A549 (cell line): ENCODE results near the gene UFD1. TPM values are rescaled to one million over a fixed set of nuclear protein-coding genes. Genes with fewer than 3 reads are reported as not detected.

Experiments
- ATAC-seq, 2 experiments: fragments of 200-7000 bp in 1 of 2; fragments of >200 bp in 1 of 2; cut with Nextera tagmentation in 1 of 2; cut with Tn5 transposase in 1 of 2; 3 replicates each; pipeline versions ENCODE4 v1.8.0 to v1.9.1; 2018 to 2020; ENCODE audit warnings: mild to moderate bottlenecking in 1 of 2, moderate library complexity in 1 of 2
- CTCF ChIA-PET: fragments of 300-600 bp; sonication (Branson Sonifier 250); formaldehyde crosslinking; extraction: SDS; loops from one replicate; lab custom pipeline; 2021; ENCODE audit warnings: antibody characterized with exemption, inconsistent platforms; lab: Yijun Ruan, JAX
- POLR2A ChIA-PET: fragments of 350-600 bp; formaldehyde crosslinking; extraction: SDS; loops from one replicate; lab custom pipeline; 2021; ENCODE audit warnings: antibody characterized with exemption, inconsistent platforms; lab: Yijun Ruan, JAX
- DNase-seq, 2 experiments: peaks; one replicate each; pipeline versions ENCODE4 v3.0.0 to v3.0.0-alpha.2; 2011 to 2016; ENCODE audit warnings: low read depth in 1 of 2, low spot score in 1 of 2
- FAIRE-seq: peaks from 2 replicates; lab custom pipeline; 2011; peaks lifted over from hg19 to GRCh38; lab: Jason Lieb, UNC
- H3K27ac ChIP-seq, 2 experiments: fragments of >200 bp; sonication (Bioruptor Twin); formaldehyde crosslinking; 3 replicates each; pipeline ENCODE4 v1.5.1; 2016 to 2017
- H3K4me1 ChIP-seq: fragments of >200 bp; sonication (Bioruptor Twin); formaldehyde crosslinking; 3 replicates; pipeline ENCODE4 v1.6.1; 2016
- H3K4me2 ChIP-seq: fragments of >200 bp; sonication (Bioruptor Twin); formaldehyde crosslinking; 3 replicates; pipeline ENCODE4 v1.6.1; 2016
- H3K4me3 ChIP-seq: fragments of >200 bp; sonication (Bioruptor Twin); formaldehyde crosslinking; 3 replicates; pipeline ENCODE4 v1.5.1; 2016
- H3K9me3 ChIP-seq: fragments of >200 bp; sonication (Bioruptor Twin); formaldehyde crosslinking; 3 replicates; pipeline ENCODE4 v1.6.1; 2016
- BCL3 ChIP-seq: fragments of >200 bp; sonication (Bioruptor Twin); formaldehyde crosslinking; IDR thresholded peaks from 3 replicates; pipeline ENCODE4 v1.6.1; 2016
- BHLHE40 ChIP-seq: IDR thresholded peaks from 2 replicates; pipeline ENCODE4 v1.6.1; 2012; ENCODE audit warnings: low read depth, low read length, inconsistent platforms
- CHD4 ChIP-seq: fragments of 200-600 bp; sonication (generic); IDR thresholded peaks from 2 replicates; pipeline ENCODE4 v1.6.1; 2016; ENCODE audit warnings: antibody characterized with exemption, mild to moderate bottlenecking, borderline replicate concordance
- EHF ChIP-seq: fragments of 250-450 bp; sonication (Bioruptor Pico); IDR thresholded peaks from 2 replicates; pipeline ENCODE4 v1.5.0; 2020; ENCODE audit warnings: mild to moderate bottlenecking
- ELK1 ChIP-seq: fragments of 150-350 bp; IDR thresholded peaks from 2 replicates; pipeline ENCODE4 v1.6.1; 2014; ENCODE audit warnings: low read depth, mild to moderate bottlenecking, low read length
- EP300 ChIP-seq, 2 experiments: fragments of >200 bp; sonication (Bioruptor Twin); formaldehyde crosslinking; IDR thresholded peaks; 2 replicates in 1 of 2; 3 replicates in 1 of 2; pipeline ENCODE4 v1.6.1; 2016 to 2017
- ESRRA ChIP-seq: fragments of 150-350 bp; IDR thresholded peaks from 2 replicates; pipeline ENCODE4 v1.6.1; 2014; ENCODE audit warnings: mild to moderate bottlenecking, low read length, borderline replicate concordance
- FOXS1 ChIP-seq: fragments of 250-450 bp; sonication (Bioruptor Pico); IDR thresholded peaks from 2 replicates; pipeline ENCODE4 v1.5.0; 2020; ENCODE audit warnings: mild to moderate bottlenecking, moderate library complexity
- HES2 ChIP-seq: fragments of >200 bp; sonication (Bioruptor Twin); formaldehyde crosslinking; IDR thresholded peaks from 2 replicates; pipeline ENCODE4 v1.6.1; 2016
- HEYL ChIP-seq: fragments of 250-450 bp; sonication (Bioruptor Pico); IDR thresholded peaks from 2 replicates; pipeline ENCODE4 v1.8.0; 2021; ENCODE audit warnings: mild to moderate bottlenecking, moderate library complexity
- HMGXB4 ChIP-seq: fragments of 250-450 bp; sonication (Bioruptor Pico); IDR thresholded peaks from 2 replicates; pipeline ENCODE4 v1.5.0; 2021; ENCODE audit warnings: mild to moderate bottlenecking, moderate library complexity, borderline replicate concordance
- JUN ChIP-seq, 2 experiments: fragments of >200 bp; sonication (Bioruptor Twin); formaldehyde crosslinking; IDR thresholded peaks; 2 replicates in 1 of 2; 3 replicates in 1 of 2; pipeline ENCODE4 v1.6.1; 2016 to 2017
- JUNB ChIP-seq: fragments of >200 bp; sonication (Bioruptor Twin); formaldehyde crosslinking; IDR thresholded peaks from 2 replicates; pipeline ENCODE4 v1.6.1; 2016
- KDM1A ChIP-seq: fragments of 200-600 bp; sonication (generic); IDR thresholded peaks from 2 replicates; pipeline ENCODE4 v1.6.1; 2016; ENCODE audit warnings: low read depth, mild to moderate bottlenecking
- MAZ ChIP-seq: fragments of 150-350 bp; IDR thresholded peaks from 2 replicates; pipeline ENCODE4 v1.6.1; 2014; ENCODE audit warnings: antibody characterized with exemption, low read depth, low read length, borderline replicate concordance
- MYC ChIP-seq: IDR thresholded peaks from 2 replicates; pipeline ENCODE4 v1.6.1; 2012; ENCODE audit warnings: mild to moderate bottlenecking, inconsistent platforms, low read length, improper control_type of control experiment, borderline replicate concordance
- PHF8 ChIP-seq: fragments of 200-600 bp; sonication (generic); IDR thresholded peaks from 2 replicates; pipeline ENCODE4 v1.6.1; 2016; ENCODE audit warnings: low read depth, mild to moderate bottlenecking, antibody characterized with exemption, moderate library complexity, borderline replicate concordance
- RAD21 ChIP-seq, 2 experiments: fragments of >200 bp in 1 of 2; sonication (Bioruptor Twin) in 1 of 2; formaldehyde crosslinking in 1 of 2; IDR thresholded peaks in 1 of 2; conservative IDR thresholded peaks in 1 of 2; 2 replicates in 1 of 2; 3 replicates in 1 of 2; pipeline ENCODE4 v1.6.1; 2012 to 2018; ENCODE audit warnings: inconsistent platforms in 1 of 2
- RCOR1 ChIP-seq: fragments of 150-350 bp; IDR thresholded peaks from 2 replicates; pipeline ENCODE4 v1.6.1; 2014; ENCODE audit warnings: antibody characterized with exemption, low read length, low read depth
- REST ChIP-seq: fragments of 200-600 bp; sonication (generic); IDR thresholded peaks from 2 replicates; pipeline ENCODE4 v1.6.1; 2016; ENCODE audit warnings: antibody characterized with exemption, mild to moderate bottlenecking, moderate library complexity
- RNF2 ChIP-seq: fragments of 200-600 bp; sonication (generic); IDR thresholded peaks from 2 replicates; pipeline ENCODE4 v1.6.1; 2016; ENCODE audit warnings: low read depth, mild to moderate bottlenecking, antibody characterized with exemption, moderate library complexity, borderline replicate concordance
- SREBF2 ChIP-seq: fragments of 450-650 bp; IDR thresholded peaks from 2 replicates; pipeline ENCODE4 v1.6.1; 2014; ENCODE audit warnings: mild to moderate bottlenecking, moderate library complexity
- TFCP2L1 ChIP-seq: fragments of 250-450 bp; sonication (Bioruptor Pico); IDR thresholded peaks from 2 replicates; pipeline ENCODE4 v1.5.0; 2021; ENCODE audit warnings: mild to moderate bottlenecking
- TP53 ChIP-seq: fragments of 250-450 bp; sonication (Bioruptor Pico); IDR thresholded peaks from 2 replicates; pipeline ENCODE4 v1.5.0; 2021; ENCODE audit warnings: mild to moderate bottlenecking, moderate library complexity
- ZC3H11A ChIP-seq: fragments of 450-650 bp; IDR thresholded peaks from 2 replicates; pipeline ENCODE4 v1.6.1; 2014; ENCODE audit warnings: antibody characterized with exemption, mild to moderate bottlenecking
- ZNF302 ChIP-seq: fragments of 250-450 bp; sonication (Bioruptor Pico); IDR thresholded peaks from 2 replicates; pipeline ENCODE4 v1.9.0; 2021; ENCODE audit warnings: inconsistent platforms, mild to moderate bottlenecking, moderate library complexity
- ZSCAN20 ChIP-seq: fragments of 250-450 bp; sonication (Bioruptor Pico); IDR thresholded peaks from 2 replicates; pipeline ENCODE4 v1.8.0; 2022; ENCODE audit warnings: mild to moderate bottlenecking, moderate library complexity
- WGBS: methylation state at CpG from one replicate; pipeline ENCODE4 v1.1.6; 2017; ENCODE audit errors: missing lambda C conversion rate; 5-methylcytosine and 5-hydroxymethylcytosine counted together
- polyA plus RNA-seq, 4 experiments: library from polyadenylated mRNA; depleted of rRNA in 3 of 4; stranded (reverse); fragments of >200 nt; fragmentation: RNase III in 1 of 4; extraction: RNeasy Plus Mini Kit Qiagen cat#74134 plus additional on column Dnase treatment in 1 of 4; gene quantifications; 2 replicates in 3 of 4; 3 replicates in 1 of 4; pipeline ENCODE4 v1.2.3, GENCODE V29; 2011 to 2017

UFD1 gene
- polyA plus RNA-seq, 2 of the 4 experiments (the other 2 are of a cell fraction) = 95.4 to 96.1 TPM

GRCh38 chr22:19412923-19413322 lies 66.1 kb downstream of the UFD1 start:
- POLR2A ChIA-PET = no interaction called here
- FAIRE-seq = no peak
- TF ChIP-seq BHLHE40 (no peak), ESRRA (no peak), RCOR1 (no peak), ZSCAN20 (CRISPR knock-in tag) (no peak), FOXS1 (CRISPR knock-in tag) (no peak), PHF8 (no peak), MAZ (no peak), HEYL (CRISPR knock-in tag) (no peak), ZC3H11A (no peak), HES2 (no peak), EHF (CRISPR knock-in tag) (no peak), HMGXB4 (CRISPR knock-in tag) (no peak), ZNF302 (CRISPR knock-in tag) (no peak), JUNB (no peak), TFCP2L1 (CRISPR knock-in tag) (no peak), JUN (IDR thresholded peaks at IDR 0.05) (no peak), SREBF2 (no peak)
- TF ChIP-seq, all 56 proteins: peak for 0
- WGBS = 81% methylated on average over 4 of the region's 4 CpGs
- H3K4me2 ChIP-seq = no peak overlapping the region
- H3K9me3 ChIP-seq = no peaks in the 10 kb centered on the region
- ATAC-seq (no peak), DNase-seq (no peak)
- no peak overlapping the region for H3K4me3 ChIP-seq
- no peaks in the 10 kb centered on the region for H3K4me1 ChIP-seq
- CTCF ChIA-PET = interaction anchor here (1.2 kb wide), 1 partner anchor 217 kb away, joined by 3 read pairs; no protein-coding TSS in a partner anchor
- no peak overlapping the region for H3K27ac ChIP-seq

- Histone ChIP-seq H3K9me3 (no peaks in the 10 kb centered on the region), H3K4me1 (no peaks in the 10 kb centered on the region), H3K27ac (no peak overlapping the region), H3K4me3 (no peak overlapping the region), H3K4me2 (no peak overlapping the region)
- no peak for TF ChIP-seq ELK1
- TF ChIP-seq EP300 (IDR thresholded peaks at IDR 0.05) = no peak
- TF ChIP-seq TP53 (CRISPR knock-in tag) = no peak
- no peak for TF ChIP-seq SREBF2
- DNase-seq = no peak
- 92% methylated on average over 4 of the region's 4 CpGs for WGBS
- no peak for FAIRE-seq
- ChIA-PET CTCF (no interaction called here), POLR2A (no interaction called here)
- ATAC-seq = no peak
Observed at GRCh38 chr22:19412478-19412877, 66.5 kb downstream of the UFD1 start.

GRCh38 chr22:19411690-19412045 lies 67.3 kb downstream of the UFD1 start:
- ATAC-seq = no peak
- TF ChIP-seq BCL3 (no peak), FOXS1 (CRISPR knock-in tag) (no peak), RNF2 (no peak), MYC (no peak), KDM1A (no peak), EP300 (IDR thresholded peaks at IDR 0.05) (no peak), RAD21 (conservative IDR thresholded peaks at IDR 0.05 in 1 of 2, IDR thresholded peaks at IDR 0.05 in 1 of 2) (no peak), ZC3H11A (no peak), CHD4 (no peak), REST (no peak)

More at GRCh38 chr22:19411690-19412045, 67.3 kb downstream of the UFD1 start:
- POLR2A ChIA-PET = no interaction called here
- no peak for DNase-seq
- WGBS = 92% methylated on average over 1 of the region's 1 CpG
- H3K4me1 ChIP-seq = no peaks in the 10 kb centered on the region
- FAIRE-seq = no peak
- H3K27ac ChIP-seq = no peak overlapping the region
- no peak overlapping the region for H3K4me2 ChIP-seq
- CTCF ChIA-PET = interaction anchor here (1.0 to 1.7 kb wide), 2 partner anchors 11 to 232 kb away, joined by 4 read pairs; no protein-coding TSS in a partner anchor
- no peaks in the 10 kb centered on the region for H3K9me3 ChIP-seq
- no peak overlapping the region for H3K4me3 ChIP-seq
